Right renal pelvis (tissue), 4 donors: Measurements from ENCODE around the gene MICALL2. TPM values are rescaled to one million over a fixed set of nuclear protein-coding genes. Genes with fewer than 3 reads are reported as not detected.
"Not testable (repeated sequence)": the region's sequence is repeated elsewhere in the genome, so short reads cannot be mapped to it uniquely, and the experiment has no call there.

ENCODE experiments used
- DNase-seq, 4 donors: peaks; one replicate each; pipeline ENCODE4 v3.0.0-alpha.2; 2013; ENCODE audit warnings: low read depth in 4 of 4, low spot score in 3 of 4, missing footprints in 1 of 4
- polyA plus RNA-seq, 4 donors: library from polyadenylated mRNA; unstranded; fragments of 120-200 nt; gene quantifications; one replicate each; pipeline ENCODE4 v1.2.1, GENCODE V29; 2013; ENCODE audit not compliant: insufficient read length in 4 of 4

The MICALL2 gene
- polyA plus RNA-seq, 4 donors = 7.6 to 11.1 (median 8.6) TPM

DNA sequence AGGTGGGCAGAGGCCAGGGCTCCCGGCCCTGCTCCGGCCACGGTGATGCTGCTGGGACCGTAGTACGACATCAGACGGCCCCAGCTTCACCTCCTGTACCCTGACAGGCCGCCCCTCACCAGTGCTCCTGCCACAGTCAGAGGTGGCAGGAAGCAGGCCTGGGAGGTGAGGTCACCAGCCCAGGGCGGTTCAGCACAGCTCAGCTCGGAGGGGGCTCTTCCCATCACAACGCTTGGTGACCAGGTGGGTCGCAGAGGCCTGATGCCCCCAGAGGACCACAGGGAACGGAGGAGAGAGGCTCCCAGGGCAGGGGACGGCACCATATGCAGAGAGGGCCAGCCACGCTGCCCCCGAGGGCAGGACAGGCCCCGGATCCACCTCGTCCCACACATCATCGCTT lies 8.8 kb downstream of the MICALL2 start:
- DNase-seq = no peak

DNA sequence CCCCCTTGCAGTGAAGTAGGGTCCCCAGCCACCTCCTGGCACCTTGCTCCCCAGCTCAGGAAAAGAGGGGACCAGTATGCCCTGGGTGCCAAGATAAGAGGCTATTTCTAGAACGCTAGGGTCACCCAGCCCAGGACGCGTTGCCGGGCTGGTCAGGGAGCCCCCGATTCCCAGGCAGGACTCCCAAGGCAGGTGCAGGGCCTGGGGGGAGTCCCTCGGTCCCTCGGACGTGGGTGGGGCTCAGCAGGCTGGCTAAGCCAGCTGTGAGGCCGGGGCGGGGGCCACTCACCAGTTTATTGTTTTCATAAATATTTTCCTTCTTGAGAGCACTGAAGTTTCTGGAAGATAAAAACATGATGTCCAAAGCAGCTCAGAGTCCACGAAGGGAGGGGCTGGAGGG lies 9.3 kb downstream of the MICALL2 start:
- no peak for DNase-seq

DNA sequence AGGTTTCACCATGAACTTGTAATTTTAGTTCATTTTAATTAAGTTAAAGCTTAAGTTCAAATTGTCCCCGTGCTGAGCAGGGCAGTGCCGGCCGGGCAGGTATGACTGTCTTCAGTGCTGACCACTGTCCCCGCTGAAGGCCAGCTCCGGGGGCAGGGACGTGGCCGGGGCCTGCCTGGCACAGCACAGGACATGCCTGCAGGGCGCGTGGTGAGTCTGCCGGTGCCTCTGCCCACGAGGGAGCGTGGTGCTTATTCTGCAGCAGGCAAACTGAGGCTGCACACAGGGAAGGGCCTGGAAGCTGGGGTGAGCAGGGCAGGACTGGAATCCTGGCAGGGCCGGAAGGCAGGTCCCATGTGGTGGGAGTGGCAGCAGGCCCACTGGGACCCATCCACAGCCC lies 9.8 kb downstream of the MICALL2 start:
- no peak for DNase-seq

DNA sequence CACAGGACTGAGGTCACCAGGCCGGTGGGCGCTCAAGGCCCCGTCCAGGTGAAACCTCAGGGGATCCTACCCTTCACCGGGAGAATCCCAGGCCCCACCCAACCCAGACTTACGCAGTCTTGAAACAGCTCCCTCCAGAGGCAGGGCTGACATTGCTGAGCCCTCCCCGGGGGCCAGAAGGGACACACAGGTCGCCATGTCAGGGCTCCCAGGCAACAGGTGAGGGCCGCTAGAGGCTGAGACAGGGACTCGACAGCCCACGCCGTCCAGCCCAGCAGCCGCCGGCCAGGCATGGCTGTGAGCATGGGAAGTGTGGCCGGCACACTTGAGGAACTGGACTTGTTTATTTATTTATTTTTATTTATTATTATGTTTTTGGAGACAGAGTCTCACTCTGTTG lies 10.3 kb downstream of the MICALL2 start:
- no peak for DNase-seq

DNA sequence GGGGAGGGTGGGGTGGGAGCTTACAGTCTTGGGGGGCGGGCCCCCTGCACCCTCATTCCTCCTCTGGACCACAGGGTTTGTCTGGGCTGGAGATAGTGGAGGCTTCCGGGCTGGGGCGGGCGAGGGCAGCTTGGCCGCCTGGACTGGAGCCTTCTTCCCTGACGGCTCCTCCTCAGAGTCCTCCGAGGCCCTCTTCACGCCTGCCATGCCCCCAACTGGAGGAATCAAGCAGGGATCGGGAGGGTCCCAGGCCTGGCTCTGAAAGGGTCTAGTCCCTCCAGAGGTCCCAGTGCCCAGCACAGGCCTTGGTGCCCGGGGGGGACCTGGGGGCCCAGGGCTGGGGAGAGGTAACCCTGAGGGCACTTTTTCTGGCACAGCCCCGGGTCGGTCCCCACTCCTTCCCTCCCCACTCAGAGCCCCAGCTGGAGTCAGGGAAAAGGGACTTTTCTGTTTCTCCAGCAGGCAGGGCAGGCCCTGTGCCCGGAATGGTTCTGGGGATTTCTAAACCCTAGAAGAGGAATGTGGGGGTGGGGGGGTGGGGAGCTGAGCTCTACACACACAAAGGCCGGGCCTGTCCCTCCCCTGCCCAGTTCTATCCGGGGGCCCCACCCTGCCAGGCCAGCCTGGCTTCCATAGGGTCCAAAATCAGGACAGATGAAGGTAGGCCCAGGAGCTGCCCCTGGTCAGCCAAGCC lies 11.6 kb downstream of the MICALL2 start:
- no peak for DNase-seq

DNA sequence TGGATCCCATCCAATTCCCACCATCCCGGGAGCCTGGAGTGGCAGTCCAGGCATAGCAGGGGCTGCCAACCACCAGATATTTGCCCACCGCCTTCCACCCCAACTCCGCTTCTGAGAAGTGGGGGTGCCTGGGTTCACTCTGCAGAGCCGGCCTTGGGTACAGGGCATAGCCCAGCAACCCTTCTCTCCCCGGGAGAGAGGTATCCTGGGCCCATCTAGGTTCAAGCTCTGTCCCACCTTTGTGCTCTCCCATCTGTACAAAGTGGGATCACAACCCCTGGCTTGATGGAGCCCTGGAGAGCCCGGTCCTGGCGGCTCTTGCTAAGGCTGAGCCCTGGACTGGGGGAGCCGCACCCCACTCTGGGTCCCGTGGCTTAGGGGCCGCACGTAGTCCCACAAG lies 12.2 kb downstream of the MICALL2 start:
- no peak for DNase-seq

DNA sequence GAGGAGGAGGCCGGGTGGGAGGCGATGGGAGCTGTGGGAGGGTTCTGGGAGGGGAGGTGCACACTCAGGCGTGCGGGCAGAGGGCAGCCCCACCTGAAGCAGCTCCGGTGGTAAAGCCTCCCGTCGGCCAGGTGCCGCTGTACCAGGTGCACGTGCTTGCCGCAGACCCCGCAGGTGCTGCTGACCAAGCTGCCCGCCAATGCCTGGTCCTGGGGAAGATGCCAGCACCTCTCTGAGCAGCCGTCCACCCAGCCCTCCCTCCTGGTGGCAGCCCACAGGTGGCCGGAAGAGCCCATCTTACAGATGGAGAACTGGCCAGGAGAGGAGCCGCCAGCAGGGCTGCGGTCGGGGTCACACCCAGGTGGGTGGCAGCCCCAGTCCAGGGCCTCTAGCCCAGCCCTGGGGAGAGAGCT lies 12.6 kb downstream of the MICALL2 start:
- DNase-seq = no peak

DNA sequence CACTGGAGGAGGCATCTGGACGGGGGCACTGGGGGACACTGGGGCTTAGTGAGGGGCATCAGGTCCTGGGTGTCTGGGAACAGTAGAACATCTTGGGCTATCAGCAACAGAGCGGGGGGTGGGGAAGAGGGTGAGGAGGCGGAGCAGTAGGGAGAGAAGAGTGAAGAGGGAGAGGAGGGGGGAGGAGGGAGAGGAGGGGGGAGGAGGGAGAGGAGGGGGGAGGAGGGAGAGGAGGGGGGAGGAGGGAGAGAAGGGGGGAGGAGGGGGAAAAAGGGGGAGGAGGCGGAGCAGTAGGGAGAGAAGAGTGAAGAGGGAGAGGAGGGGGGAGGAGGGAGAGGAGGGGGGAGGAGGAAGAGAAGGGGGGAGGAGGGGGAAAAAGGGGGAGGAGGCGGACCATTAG lies 13.2 kb downstream of the MICALL2 start:
- DNase-seq = not testable (repeated sequence)

DNA sequence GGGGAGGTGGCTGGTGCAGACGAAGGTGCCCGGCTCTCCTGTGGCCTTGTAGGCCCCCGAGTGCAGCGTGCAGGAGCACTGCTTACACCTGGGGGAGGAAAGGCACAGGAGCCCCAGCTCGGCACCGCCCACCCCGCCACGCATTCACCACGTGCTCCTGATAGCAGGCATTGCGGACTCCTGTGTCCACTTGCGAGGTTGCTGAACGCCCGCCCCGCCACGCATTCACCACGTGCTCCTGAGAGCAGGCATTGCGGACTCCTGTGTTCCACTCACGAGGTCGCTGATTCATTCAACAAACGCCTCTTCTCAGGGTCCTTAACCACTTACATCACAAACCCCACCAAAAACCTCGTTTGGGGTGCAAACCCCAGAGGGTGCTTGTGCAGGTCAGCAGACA lies 13.9 kb downstream of the MICALL2 start:
- DNase-seq = no peak

DNA sequence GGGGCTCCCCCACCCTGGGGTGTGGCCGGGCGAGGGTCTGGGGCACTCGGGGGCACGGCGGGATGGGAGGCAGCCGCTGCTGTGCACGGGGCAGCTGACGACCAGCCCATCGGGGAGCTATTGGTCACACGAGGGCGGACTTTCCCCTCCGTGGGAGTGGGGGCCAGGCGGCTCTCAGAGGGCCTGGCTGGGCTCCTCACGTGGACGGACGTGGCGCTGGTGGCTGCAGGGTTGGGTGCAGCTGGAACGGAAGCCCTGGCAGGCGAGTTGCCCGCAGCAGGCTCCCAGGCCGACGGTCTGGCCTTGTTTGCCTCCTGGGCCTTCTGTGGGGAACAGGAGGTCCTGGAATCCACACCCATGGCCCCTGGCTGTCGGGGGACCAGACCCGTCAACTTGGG lies 14.3 kb downstream of the MICALL2 start:
- no peak for DNase-seq

DNA sequence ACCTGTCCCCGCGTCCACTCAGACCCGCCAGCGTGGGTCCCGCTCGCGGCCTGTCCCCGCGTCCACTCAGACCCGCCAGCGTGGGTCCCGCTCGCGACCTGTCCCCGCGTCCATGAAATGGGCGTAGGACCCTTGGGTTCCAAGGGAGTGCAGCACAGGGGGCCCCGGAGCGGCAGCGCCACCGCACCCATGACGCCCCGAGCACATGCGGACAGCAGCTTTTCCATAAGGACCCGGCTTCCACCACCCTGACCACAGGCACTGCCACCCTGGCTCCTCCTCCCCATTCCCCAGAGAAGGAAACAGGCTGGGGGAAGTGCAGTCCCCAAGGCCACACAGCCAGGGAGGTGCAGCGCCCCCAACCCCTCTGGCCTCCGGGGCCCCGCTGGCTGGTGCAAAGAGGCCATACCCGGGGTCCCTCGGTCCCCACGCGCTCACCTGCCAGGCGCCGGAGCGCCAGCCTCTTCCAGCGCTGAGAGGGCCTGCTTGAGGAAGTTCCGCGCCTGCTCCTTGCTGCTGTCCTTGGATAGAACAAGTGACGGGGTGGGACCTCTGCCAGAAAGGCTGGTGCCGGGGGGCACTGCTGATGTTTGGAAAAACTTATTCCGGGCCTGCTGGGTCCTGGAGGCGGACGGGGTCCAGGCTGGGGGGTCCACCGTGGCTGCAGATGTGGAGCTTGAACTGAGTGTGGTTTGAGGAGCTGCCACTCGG lies 14.9 kb downstream of the MICALL2 start:
- DNase-seq = no peak

DNA sequence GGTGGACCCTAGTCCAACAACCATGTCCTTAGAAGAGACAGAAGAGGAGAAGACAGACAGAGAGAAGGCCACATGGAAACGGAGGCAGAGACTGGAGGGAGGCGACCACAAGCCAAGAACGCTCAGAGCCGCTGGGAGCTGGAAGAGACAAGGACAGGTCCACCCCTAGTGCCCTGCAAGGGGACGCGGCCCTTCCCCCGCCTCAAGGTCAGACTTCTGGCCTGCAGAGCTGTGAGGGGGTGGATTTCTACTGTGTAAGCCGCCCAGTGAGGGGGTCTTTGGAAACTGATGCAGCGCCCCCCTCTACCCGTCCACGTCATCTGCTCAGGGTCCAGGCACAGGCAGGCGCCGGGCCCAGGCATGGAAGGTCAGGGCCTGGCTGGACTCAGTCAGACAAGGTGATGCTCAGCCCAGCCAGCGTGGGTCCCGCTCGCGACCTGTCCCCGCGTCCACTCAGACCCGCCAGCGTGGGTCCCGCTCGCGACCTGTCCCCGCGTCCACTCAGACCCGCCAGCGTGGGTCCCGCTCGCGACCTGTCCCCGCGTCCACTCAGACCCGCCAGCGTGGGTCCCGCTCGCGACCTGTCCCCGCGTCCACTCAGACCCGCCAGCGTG lies 15.6 kb downstream of the MICALL2 start:
- DNase-seq = not testable (repeated sequence)

DNA sequence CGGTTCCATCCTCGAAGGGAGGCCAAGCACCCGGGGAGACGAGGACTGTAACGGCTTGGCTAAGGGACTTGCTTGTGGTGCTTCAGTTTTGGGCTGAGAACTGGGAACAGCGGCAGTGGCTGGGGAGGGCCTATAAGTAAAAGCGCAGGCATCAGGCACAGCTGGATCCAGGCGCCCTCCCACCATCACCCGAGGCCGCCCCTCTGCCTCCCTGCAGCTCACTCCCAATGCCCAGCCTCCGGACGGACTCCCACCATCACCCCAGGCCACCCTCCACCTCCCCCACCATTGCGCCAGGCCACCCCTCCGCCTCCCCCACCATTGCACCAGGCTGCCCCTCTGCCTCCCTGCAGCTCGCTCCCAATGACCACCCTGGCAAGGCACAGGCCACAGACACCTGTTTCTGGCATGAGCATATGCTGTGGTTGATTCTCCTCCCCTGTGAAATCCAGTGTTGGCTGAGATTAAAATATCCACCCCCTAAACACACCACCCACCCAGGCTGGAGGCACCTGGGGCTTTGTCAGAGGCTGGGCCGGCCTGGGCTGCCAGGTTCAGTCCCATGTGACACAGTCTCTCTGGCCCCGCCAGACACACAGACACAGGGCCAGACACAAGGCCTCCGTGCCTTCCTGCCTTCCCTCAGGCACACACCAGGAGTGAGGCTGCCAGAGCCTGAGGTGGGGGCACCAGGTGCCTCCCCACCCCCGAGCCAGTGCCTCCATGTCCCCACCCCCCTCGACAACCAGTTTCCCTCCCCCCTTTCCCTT lies 16.7 kb downstream of the MICALL2 start:
- no peak for DNase-seq

DNA sequence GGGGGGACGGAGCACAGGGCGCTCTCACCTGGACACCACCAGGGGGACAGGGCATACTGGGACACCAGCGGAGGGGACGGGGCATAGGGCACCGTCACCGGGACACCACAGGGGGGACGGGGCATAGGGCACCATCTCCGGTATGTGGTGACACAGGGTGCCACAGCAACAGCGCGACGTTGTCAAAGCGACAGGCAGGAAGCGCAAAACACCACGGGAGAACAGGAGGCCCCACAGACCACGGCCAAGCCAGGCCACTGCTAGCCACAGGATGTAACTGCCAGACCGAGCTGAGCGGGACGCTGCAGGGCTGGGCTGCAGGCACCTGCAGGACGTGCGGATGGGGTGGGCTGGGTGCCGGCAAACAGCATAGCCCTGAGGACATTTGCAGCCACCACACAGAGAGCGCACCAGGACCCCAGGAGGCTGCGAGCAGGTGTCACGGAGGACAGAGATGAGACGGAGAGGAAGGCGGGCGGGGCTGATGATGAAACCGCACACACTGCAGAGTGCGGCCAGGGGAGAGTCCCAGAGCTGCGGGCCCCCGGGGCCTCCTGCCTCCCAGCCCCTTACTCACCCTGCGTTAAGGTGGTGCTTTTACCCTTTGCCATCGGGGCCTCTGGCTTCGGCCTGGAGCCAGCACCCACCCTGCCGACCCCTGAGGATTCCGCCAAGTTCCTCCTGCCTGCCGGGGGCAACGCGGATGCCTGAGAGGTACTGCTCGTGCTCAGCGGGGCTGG lies 17.5 kb downstream of the MICALL2 start:
- DNase-seq = no peak

DNA sequence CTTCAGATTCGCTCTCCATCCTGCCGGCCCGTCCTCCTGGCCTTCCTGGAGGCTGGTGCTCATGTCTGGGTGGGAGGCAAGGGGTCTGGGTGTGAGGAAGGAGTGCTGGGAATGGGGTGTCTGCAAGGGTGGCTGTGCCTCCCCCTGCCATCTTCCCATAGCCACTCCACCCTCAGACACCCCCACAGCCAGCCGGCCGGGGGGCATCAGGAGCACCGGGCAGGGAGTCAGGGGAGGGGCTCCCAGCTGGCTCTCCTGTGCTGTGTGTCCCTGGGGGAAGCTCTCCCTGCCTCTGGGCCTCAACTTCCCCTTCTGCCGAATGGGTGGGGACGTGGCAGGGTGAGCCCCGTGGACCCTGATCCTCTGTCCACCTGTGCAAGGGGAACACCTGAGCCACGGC lies 18.6 kb downstream of the MICALL2 start:
- no peak for DNase-seq

DNA sequence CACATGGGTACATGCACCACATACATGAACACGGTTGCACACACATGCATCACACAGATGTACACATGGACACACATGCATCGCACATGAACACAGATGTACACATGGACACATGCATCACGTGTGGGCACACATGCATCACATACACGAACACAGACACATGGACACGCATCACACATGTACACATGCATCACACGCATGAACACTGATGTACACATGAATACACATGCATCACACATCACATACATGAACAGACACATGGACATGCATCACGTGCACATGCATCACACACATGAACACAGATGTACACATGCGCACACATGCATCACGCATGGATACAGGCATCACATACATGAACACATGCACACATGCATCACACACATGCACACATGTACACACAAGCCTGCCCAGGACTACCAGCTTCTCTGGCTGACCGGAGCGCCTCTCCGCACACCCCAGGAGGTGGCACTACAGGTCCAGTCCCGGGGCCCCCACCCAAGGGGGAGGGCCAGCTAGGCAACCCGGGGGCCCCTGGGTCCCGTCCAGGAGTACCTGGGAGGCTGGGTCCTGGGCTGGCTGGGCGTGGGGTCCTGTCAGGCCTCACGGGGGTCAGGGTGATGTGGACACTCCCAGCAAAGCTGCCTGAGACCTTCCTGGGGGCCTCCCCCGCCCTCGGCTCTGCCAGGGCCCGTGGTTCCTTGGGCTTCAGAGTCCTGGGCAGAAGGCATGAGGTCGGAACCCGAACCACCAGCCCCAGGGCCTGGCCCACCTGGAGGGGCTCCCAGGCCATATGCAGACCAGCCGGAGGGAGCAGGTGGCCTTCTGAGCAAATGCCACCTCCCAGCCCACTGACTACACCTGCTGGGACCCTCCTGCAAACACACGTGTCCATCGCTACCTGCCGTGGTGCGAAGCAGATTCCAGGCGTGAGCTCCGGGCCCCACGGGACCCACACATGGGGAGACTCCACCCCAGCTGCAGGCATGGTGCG lies 19.6 kb downstream of the MICALL2 start:
- no peak for DNase-seq

DNA sequence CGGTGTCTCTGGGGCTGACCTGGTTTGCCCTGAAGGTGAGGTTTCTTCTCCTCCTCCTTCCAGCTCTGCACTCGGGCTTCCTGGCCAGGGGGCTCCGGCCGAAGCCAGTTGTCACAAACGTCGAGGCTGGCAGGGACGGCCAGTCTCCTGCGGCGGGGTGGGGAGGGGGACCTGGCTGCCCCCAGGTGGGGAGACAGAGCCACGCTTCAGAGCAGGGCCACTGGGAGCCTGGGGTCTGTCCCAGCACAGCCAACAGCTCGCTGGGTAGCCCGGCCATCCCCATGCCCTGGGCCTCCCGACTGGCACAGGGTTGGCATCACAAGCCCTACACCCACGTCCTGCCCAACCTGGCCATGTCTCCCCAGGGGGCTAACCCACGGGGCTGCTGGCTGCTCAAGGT lies 20.4 kb downstream of the MICALL2 start:
- no peak for DNase-seq

DNA sequence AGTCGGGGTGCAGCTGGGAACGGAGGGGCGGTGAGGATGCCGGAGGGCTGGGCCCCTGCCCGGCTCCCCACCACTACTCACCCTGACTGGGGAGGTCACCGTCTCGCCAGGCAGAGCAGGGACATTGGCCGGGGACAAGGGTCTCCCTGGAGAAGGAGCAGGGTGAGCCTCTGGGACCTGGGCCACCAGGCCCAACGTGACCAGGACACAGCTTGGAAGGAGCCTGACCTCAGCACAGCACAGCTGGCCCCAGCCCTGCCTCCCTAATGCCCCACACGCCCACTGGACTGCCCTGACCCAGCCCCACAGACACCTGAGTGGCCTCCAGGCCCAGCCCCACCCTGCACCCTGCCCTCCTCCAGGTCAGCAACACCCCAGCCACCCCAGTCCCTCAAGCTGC lies 21.1 kb downstream of the MICALL2 start:
- no peak for DNase-seq

DNA sequence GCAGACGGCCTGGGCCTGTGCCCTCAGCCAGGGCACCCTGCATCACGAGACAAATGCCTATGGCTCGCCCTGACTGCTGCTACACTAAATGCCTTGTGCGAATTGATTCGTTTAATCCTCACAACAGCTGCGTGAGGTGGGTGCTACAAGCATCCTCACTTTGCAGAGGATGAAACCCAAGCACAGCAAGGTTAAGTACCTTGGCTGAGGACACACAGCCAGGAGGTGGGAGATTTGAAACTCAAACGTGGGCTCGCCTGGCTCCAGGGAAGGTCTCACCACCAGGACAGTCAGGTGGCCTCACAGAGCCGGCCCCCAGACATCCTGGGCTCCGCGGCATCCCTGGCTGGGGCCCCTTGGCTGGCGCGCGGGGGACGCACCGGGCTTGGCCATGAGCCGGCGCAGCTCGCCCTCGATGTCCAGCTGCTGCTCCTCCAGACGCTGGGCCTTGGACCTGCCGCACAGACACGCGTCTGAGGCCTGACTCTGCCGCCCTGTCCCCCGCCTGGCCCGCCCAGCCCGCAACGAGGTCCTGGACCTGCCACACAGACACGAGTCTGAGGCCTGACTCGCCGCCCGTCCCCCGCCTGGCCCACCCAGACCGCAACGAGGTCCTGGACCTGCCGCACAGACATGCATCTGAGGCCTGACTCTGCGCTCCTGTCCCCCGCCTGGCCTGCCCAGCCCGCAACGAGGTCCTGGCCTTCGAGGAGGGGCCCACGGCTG lies 22.0 kb downstream of the MICALL2 start:
- DNase-seq = no peak
